Measurements from ENCODE around the gene KLF6.

- no peak for TF ChIP-seq CTCF (conservative IDR thresholded peaks at IDR 0.05 in 1 of 2, IDR thresholded peaks at IDR 0.05 in 1 of 2; ENCODE audit: low read depth in 1 of 2, low read length in 2 of 2)
- TF ChIP-seq EZH2 (IDR thresholded peaks at IDR 0.05; ENCODE audit: low read length, missing control alignments) = no peak
Observed at GRCh38 chr10:3756360-3756740, 28.7 kb downstream of the KLF6 start.

Data from fibroblast of lung (primary cell).